Left colon (tissue), 2 donors: ENCODE results near the gene WSB2. TPM values are rescaled to one million over a fixed set of nuclear protein-coding genes. Genes with fewer than 3 reads are reported as not detected.
"Not testable (repeated sequence)": the region's sequence is repeated elsewhere in the genome, so short reads cannot be mapped to it uniquely, and the experiment has no call there.

Experiments
- ATAC-seq: fragments of 200-7000 bp; cut with Tn5 transposase; one replicate; pipeline ENCODE4 v1.9.1; 2020; ENCODE audit warnings: mild to moderate bottlenecking, moderate library complexity
- DNase-seq, 2 donors: peaks; one replicate each; pipeline ENCODE4 v3.0.0-alpha.2; 2020
- intact Hi-C, 2 donors: fragments of 100-400 bp; cut with DNase I in 1 of 2; cut with micrococcal nuclease in 1 of 2; formaldehyde crosslinking; loops; one replicate each; pipeline versions ENCODE4 v1.11.2 to v1.14.0; 2022; cut with DNase I, micrococcal nuclease
- total RNA-seq, 2 donors: library from RNA; stranded (reverse); fragmentation: NEBNext Ultra II Directional; extraction: Animal tissue kit (Norgen Biotek cat#: 25700); gene quantifications; one replicate each; pipeline ENCODE4 v1.2.1, GENCODE V29; 2021
- donor health status: DM: no; HTN: no; CAD: no.
- donor health status: DM: yes; HTN: yes; CAD: no.

Gene WSB2
- total RNA-seq, 2 donors from 2014 or later = 119 to 144 TPM

DNA sequence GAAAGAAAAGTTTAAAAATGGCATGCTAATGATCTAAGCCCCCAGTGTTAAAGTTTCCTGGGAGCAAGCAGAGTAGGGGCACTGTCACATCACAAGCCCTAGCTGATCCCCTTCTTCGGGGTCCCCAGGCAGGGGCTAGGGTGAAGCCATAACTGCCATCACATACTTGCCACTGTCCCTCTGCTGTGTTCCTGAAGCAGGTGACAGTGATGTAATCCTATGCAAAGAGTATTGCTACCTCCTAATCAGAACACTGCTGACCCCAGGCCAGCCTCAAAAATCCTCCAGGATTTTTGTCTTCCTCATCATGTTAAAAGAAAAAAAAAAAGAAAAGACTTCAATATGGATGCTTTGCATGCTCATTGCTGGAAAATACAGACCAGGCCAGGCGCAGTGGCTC lies 45.7 kb downstream of the WSB2 start:
- no peak for DNase-seq
- intact Hi-C loops = no loop called here
- ATAC-seq = no peak

GRCh38 chr12:118013283-118013682 lies 47.7 kb downstream of the WSB2 start:
- intact Hi-C loops = no loop called here
- no peak for ATAC-seq
- DNase-seq = no peak

GRCh38 chr12:118011961-118012360 lies 49.0 kb downstream of the WSB2 start:
- ATAC-seq = no peak
- no peak for DNase-seq
- intact Hi-C loops = no loop called here

- intact Hi-C loops = no loop called here
Measured at GRCh38 chr12:118011377-118011776, 49.6 kb downstream of the WSB2 start.

GRCh38 chr12:118010903-118011302 lies 50.1 kb downstream of the WSB2 start:
- no peak for DNase-seq
- ATAC-seq = no peak
- intact Hi-C loops = no loop called here

More at GRCh38 chr12:118011377-118011776, 49.6 kb downstream of the WSB2 start:
- ATAC-seq (no peak), DNase-seq (no peak)

GRCh38 chr12:117999806-118000205 lies 61.2 kb downstream of the WSB2 start:
- ATAC-seq, DNase-seq, intact Hi-C loops: not testable (repeated sequence)

GRCh38 chr12:117998719-117999118 lies 62.3 kb downstream of the WSB2 start:
- peak; percentile 72 for ATAC-seq
- no peak for DNase-seq
- intact Hi-C loops = no loop called here

DNA sequence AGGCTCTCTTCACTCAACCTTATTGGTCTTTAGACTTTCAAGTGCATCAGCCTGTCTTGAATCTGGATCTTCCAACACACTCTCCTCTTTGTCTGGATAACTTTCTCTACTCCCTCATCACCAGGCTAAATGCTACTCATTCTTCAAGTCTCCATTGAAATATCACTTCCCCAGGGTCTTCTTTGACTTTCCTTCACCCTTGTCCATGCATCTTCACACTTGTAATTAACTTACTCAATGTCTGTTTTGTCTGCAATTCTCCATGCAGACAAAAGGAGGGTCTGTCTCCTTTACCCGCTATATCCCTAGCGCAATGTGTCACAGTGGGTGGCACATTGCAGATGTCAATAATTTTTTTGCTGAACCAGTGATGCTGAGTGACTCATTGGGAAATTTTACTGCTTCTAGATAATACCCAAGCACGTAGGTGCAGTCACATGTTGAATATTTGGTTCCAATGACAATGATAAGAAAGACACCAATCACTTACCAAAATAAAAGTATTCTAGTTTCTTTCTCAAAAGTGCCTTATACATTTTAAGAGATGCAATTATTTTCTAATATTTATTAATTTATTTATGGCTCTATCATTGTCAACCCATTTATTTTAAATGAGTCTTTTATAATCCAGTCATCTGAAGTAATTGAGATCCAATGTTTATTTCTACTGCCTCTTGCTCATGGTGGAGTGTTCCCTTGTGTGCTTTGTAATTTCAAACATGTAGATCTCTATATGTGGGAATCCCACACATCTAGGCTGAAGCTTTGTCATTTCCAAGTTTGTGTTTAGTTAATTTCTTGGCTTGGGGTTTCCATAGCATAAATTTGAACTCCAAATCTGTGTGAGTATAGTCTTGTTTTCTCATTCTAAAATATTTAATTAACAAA lies 66.2 kb downstream of the WSB2 start:
- no peak for ATAC-seq

DNA sequence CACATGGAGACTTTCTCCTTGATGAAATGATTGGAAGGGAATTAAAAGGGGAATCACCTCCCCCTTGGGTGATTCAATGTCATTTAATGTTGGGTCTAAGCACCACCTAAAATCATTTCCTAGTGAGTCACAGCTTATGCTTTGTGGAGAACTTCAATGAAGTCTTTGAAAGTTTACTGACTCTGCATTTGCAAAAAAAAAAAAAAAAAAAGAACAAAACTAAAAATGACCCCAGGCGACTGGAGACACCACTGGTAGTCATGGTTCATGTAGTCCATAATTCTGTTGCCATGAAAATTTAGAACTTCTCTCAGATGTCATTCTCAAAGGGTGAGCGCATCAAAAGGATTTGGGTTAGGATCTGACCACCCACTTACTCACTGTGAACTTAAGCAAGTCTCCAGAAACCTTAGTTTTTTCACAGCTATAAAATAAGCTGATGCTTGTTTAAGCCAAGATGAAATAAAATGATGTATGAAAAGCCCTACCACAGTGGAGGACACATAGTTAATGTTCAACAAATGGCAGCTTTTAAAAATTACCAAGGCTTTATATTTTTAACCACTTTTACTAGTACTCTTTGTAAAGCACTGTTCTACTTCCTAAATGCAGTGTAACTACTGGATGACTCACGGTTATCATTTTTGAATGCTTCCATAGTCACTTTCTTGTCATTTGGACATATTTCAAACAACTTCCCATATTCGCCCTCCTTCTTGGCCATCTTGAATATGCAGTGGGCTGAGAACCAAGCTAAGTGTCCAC lies 74.1 kb downstream of the WSB2 start:
- no peak for DNase-seq
- intact Hi-C loops = no loop called here
- ATAC-seq = no peak

More for the DNA sequence above, 66.2 kb downstream of the WSB2 start:
- no peak for DNase-seq
- intact Hi-C loops = no loop called here

DNA sequence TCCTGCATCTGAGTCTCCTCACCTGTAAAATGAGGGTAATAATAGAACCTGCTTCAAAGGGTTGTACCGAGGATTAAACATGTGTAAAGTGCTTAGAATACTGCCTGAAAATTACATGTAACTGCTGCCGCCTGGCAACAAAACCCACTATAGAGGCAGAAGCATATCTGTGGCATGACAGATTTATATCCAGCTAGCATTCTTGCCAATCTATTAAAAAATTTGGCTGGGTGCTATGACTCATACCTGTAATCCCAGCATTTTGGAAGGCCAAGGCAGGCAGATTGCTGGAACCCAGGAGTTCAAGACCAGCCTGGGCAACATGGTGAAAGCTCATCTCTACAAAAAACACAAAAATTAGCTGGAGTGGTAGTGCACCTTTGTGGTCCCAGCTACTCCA lies 75.8 kb downstream of the WSB2 start:
- ATAC-seq (no peak), DNase-seq (no peak)
- intact Hi-C loops = no loop called here

Other genes with a start within 250 kb of the WSB2 start
- gene KSR2, start 92.2 kb downstream of the WSB2 start, total RNA-seq = 1 to 10 TPM; 1.1 to 1.6 TPM
- gene RFC5, start 44.5 kb downstream of the WSB2 start, total RNA-seq = 1 to 10 TPM; 8.1 to 8.5 TPM
- gene VSIG10, start 42.8 kb upstream of the WSB2 start, total RNA-seq = 10 to 100 TPM; 86.7 to 95.7 TPM
- gene PEBP1, start 74.9 kb upstream of the WSB2 start, total RNA-seq = 100 to 1,000 TPM; 186 to 205 TPM